K562 (cell line): ENCODE results near the gene HDHD5. TPM values are rescaled to one million over a fixed set of nuclear protein-coding genes. Genes with fewer than 3 reads are reported as not detected.

Experiments used
- ATAC-seq: fragments of 200-7000 bp; cut with Tn5 transposase; 3 replicates; pipeline ENCODE4 v1.9.1; 2020; ENCODE audit warnings: moderate library complexity
- BruUV-seq: library from RNA; stranded (reverse); fragments of 400-500 nt; replicated peaks from 2 replicates; lab custom pipeline; 2021; lab: Mats Ljungman, UMichigan
- CTCF ChIA-PET: fragments of 300-600 bp; formaldehyde crosslinking; extraction: SDS; loops from one replicate; lab custom pipeline; 2021; ENCODE audit warnings: low intra/inter-chr PET ratio; lab: Yijun Ruan, JAX
- POLR2A ChIA-PET: fragments of 300-600, 350-650 bp; sonication (Branson Sonifier 250); formaldehyde crosslinking; extraction: SDS; loops from one replicate; lab custom pipeline; 2021; ENCODE audit warnings: antibody characterized with exemption, inconsistent platforms; lab: Yijun Ruan, JAX
- DNase-seq, 4 experiments: peaks; one replicate each; pipeline versions ENCODE4 v3.0.0 to v3.0.0-alpha.2; 2011 to 2018; ENCODE audit warnings: low spot score in 3 of 4, mixed read lengths in 3 of 4; ENCODE audit errors: extremely low read depth in 1 of 4
- FAIRE-seq: peaks from 2 replicates; lab custom pipeline; 2011; peaks lifted over from hg19 to GRCh38; lab: Jason Lieb, UNC
- H2AFZ ChIP-seq: 2 replicates; pipeline ENCODE4 v1.6.0; 2011; ENCODE audit warnings: low read depth, low read length, control low read depth, inconsistent platforms
- H3K27ac ChIP-seq: fragments of 200-600 bp; 3 replicates; pipeline ENCODE4 v1.8.0; 2011; ENCODE audit warnings: low read depth, mild to moderate bottlenecking, control low read depth, inconsistent platforms, low read length, moderate library complexity, mixed read lengths; ENCODE audit errors: extremely low read depth
- H3K27me3 ChIP-seq, 2 experiments: fragments of 300-600 bp in 1 of 2; 2 replicates in 1 of 2; 3 replicates in 1 of 2; pipeline versions ENCODE4 v1.6.0 to v1.8.0; 2011; ENCODE audit warnings: inconsistent platforms in 2 of 2, low read length in 2 of 2, mild to moderate bottlenecking in 1 of 2, mixed read lengths in 1 of 2, moderate library complexity in 1 of 2; ENCODE audit not compliant: control insufficient read depth in 2 of 2, insufficient read depth in 2 of 2
- H3K36me3 ChIP-seq: fragments of 300-600 bp; 3 replicates; pipeline ENCODE4 v1.8.0; 2011; ENCODE audit warnings: mild to moderate bottlenecking, low read length, inconsistent platforms; ENCODE audit not compliant: control insufficient read depth, insufficient read depth
- H3K4me1 ChIP-seq, 2 experiments: fragments of 200-600 bp in 1 of 2; replicated peaks in 1 of 2; 2 replicates in 1 of 2; 3 replicates in 1 of 2; pipeline versions ENCODE4 v1.5.1 to v1.8.0; 2011; ENCODE audit warnings: inconsistent platforms in 2 of 2, low read length in 2 of 2, mild to moderate bottlenecking in 1 of 2, mixed read lengths in 1 of 2, moderate library complexity in 1 of 2; ENCODE audit not compliant: control insufficient read depth in 2 of 2, insufficient read depth in 2 of 2
- H3K4me2 ChIP-seq: 2 replicates; pipeline ENCODE4 v1.6.1; 2011; ENCODE audit warnings: low read length, control low read depth, inconsistent platforms, mixed read lengths; ENCODE audit not compliant: insufficient read depth
- H3K4me3 ChIP-seq: fragments of 200-600 bp; sonication (generic), shearing (Covaris generic); 2 replicates; pipeline ENCODE4 v1.5.1; 2016; ENCODE audit warnings: control low read depth, inconsistent platforms
- H3K79me2 ChIP-seq: fragments of 200-600 bp; 3 replicates; pipeline ENCODE4 v1.8.0; 2011; ENCODE audit warnings: low read length, inconsistent platforms; ENCODE audit not compliant: control insufficient read depth, insufficient read depth
- H3K9ac ChIP-seq, 2 experiments: 2 replicates each; pipeline versions ENCODE4 v1.6.0 to v1.6.1; 2011; ENCODE audit warnings: low read depth in 2 of 2, low read length in 2 of 2, control low read depth in 1 of 2, inconsistent platforms in 1 of 2, mild to moderate bottlenecking in 1 of 2, mixed read lengths in 1 of 2; ENCODE audit not compliant: insufficient read depth in 1 of 2
- H3K9me1 ChIP-seq: one replicate; pipeline ENCODE4 v1.6.0; 2011; ENCODE audit warnings: inconsistent platforms, mild to moderate bottlenecking, low read length, moderate library complexity; ENCODE audit not compliant: control insufficient read depth, insufficient read depth
- H3K9me3 ChIP-seq: replicated peaks from 2 replicates; pipeline ENCODE4 v1.5.1; 2011; ENCODE audit warnings: low read depth, low read length, inconsistent platforms; ENCODE audit not compliant: control insufficient read depth, insufficient read depth
- H4K20me1 ChIP-seq: replicated peaks from 2 replicates; pipeline ENCODE4 v1.6.1; 2011; ENCODE audit warnings: low read length, inconsistent platforms, mixed read lengths; ENCODE audit not compliant: control insufficient read depth, insufficient read depth
- BCLAF1 ChIP-seq, 2 experiments: fragments of 450-650 bp in 1 of 2; IDR thresholded peaks; 2 replicates each; pipeline ENCODE4 v1.6.1; 2011 to 2017; ENCODE audit warnings: low read depth in 2 of 2, antibody characterized with exemption in 1 of 2, borderline replicate concordance in 1 of 2, low read length in 1 of 2, mild to moderate bottlenecking in 1 of 2, mixed read lengths in 1 of 2; ENCODE audit not compliant: control insufficient read depth in 1 of 2
- BCOR ChIP-seq: fragments of 450-650 bp; IDR thresholded peaks from 2 replicates; pipeline ENCODE4 v1.6.1; 2016
- CREB3L1 ChIP-seq: fragments of 450-650 bp; IDR thresholded peaks from 2 replicates; pipeline ENCODE4 v1.6.1; 2014; ENCODE audit warnings: low read depth, mild to moderate bottlenecking, moderate library complexity, borderline replicate concordance
- DNMT1 ChIP-seq: fragments of 450-650 bp; IDR thresholded peaks from 2 replicates; pipeline ENCODE4 v1.6.1; 2016; ENCODE audit warnings: antibody characterized with exemption, mild to moderate bottlenecking
- GABPB2 ChIP-seq: fragments of 250-450 bp; sonication (Bioruptor Pico); conservative IDR thresholded peaks from 2 replicates; pipeline ENCODE4 v1.5.1; 2021; ENCODE audit warnings: mild to moderate bottlenecking
- PTBP1 ChIP-seq: fragments of 200-400 bp; formaldehyde crosslinking; IDR thresholded peaks from 2 replicates; pipeline ENCODE4 v1.6.1; 2017; ENCODE audit warnings: low read depth, low read length
- THRAP3 ChIP-seq: fragments of 450-650 bp; IDR thresholded peaks from 2 replicates; pipeline ENCODE4 v1.6.1; 2016; ENCODE audit warnings: mild to moderate bottlenecking, inconsistent platforms, borderline replicate concordance
- UBTF ChIP-seq, 2 experiments: IDR thresholded peaks; 2 replicates each; pipeline ENCODE4 v1.6.1; 2012; ENCODE audit warnings: improper control_type of control experiment in 2 of 2, low read depth in 2 of 2, low read length in 2 of 2, borderline replicate concordance in 1 of 2
- ZFPM2 ChIP-seq: fragments of 250-450 bp; sonication (Bioruptor Pico); IDR thresholded peaks from 2 replicates; pipeline ENCODE4 v1.5.1; 2022; ENCODE audit warnings: mild to moderate bottlenecking
- ZNF589 ChIP-seq: fragments of 200-800 bp; sonication (Bioruptor generic); IDR thresholded peaks from 2 replicates; pipeline ENCODE4 v1.6.1; 2016; ENCODE audit warnings: low read depth, missing genetic modification characterization, missing compliant biosample characterization
- ZNF668 ChIP-seq: fragments of 250-450 bp; sonication (Bioruptor Pico); IDR thresholded peaks from 2 replicates; pipeline ENCODE4 v1.8.0; 2022; ENCODE audit warnings: mild to moderate bottlenecking, inconsistent platforms
- ZNF740 ChIP-seq, 3 experiments: fragments of 200-800 bp in 1 of 3; sonication (Bioruptor generic) in 1 of 3; sonication (generic) in 1 of 3; formaldehyde crosslinking in 1 of 3; IDR thresholded peaks; 2 replicates each; pipeline versions ENCODE4 v1.6.1 to v1.8.0; 2016 to 2022; ENCODE audit warnings: mild to moderate bottlenecking in 2 of 3, missing compliant biosample characterization in 2 of 3, missing genetic modification characterization in 2 of 3, missing genetic modification reagents in 1 of 3
- WGBS: fragments of 100-300 bp; shearing (Covaris generic); methylation state at CpG from one replicate; pipeline ENCODE4 v1.1.6; 2016; ENCODE audit warnings: low coverage, mixed read lengths; ENCODE audit not compliant: insufficient coverage; ENCODE audit errors: missing lambda C conversion rate; 5-methylcytosine and 5-hydroxymethylcytosine counted together
- in situ Hi-C: fragments of 300-500 bp; cut with MboI; formaldehyde crosslinking; loops from 4 replicates; pipeline ENCODE4 v1.15.0; 2018; ENCODE audit warnings: inconsistent platforms, mixed read lengths
- intact Hi-C: fragments of 100-400 bp; cut with micrococcal nuclease; formaldehyde crosslinking; loops from 2 replicates; pipeline ENCODE4 v1.14.2; 2022
- polyA plus RNA-seq, 8 experiments: library from polyadenylated mRNA; depleted of rRNA in 4 of 8; stranded (reverse) in 5 of 8; unstranded in 3 of 8; fragments of >200 nt; fragmentation: Nextera tagmentation in 2 of 8; fragmentation: Illumina TruSeq in 1 of 8; extraction: Ambion mirVana in 2 of 8; extraction: Trizol in 1 of 8; gene quantifications; 2 replicates each; pipeline versions ENCODE4 v1.2.1 to v1.2.3, GENCODE V29; 2011 to 2014; ENCODE audit warnings: inconsistent platforms in 1 of 8, missing spikeins in 1 of 8
- total RNA-seq, 7 experiments: library from RNA; depleted of rRNA in 6 of 7; stranded (reverse); fragments of >200 nt in 6 of 7; fragmentation: Illumina TruSeq in 2 of 7; extraction: Trizol in 2 of 7; gene quantifications; 2 replicates each; pipeline versions ENCODE4 v1.2.1 to v1.2.3, GENCODE V29; 2011 to 2021; ENCODE audit warnings: low replicate concordance in 1 of 7

HDHD5 gene
- total and polyA plus RNA-seq, 9 of the 15 experiments (the other 6 are each of a cell fraction or from before 2014, with no cell fraction given) = 1.6 to 36.6 (median 24.2) TPM

GRCh38 chr22:17117400-17117799 lies 41.7 kb downstream of the HDHD5 start:
- H4K20me1 ChIP-seq = peaks cover 17% of the 10 kb centered on the region
- peaks cover 37 to 77% of the 10 kb centered on the region in 2 experiments for H3K27me3 ChIP-seq
- no peaks in the 10 kb centered on the region for H3K9me1 ChIP-seq
- intact Hi-C loops (loop anchor here (5.0 kb wide), 1 partner anchor 385 kb away; no protein-coding TSS in a partner anchor), in situ Hi-C loops (no loop called here)
- no peak overlapping the region for H3K4me3 ChIP-seq
- no peak overlapping the region for H3K9ac ChIP-seq
- no peak overlapping the region for H3K27ac ChIP-seq
- H3K4me1 ChIP-seq = peaks cover 0 to 25% of the 10 kb centered on the region in 2 experiments; a peak in 2 of 5 replicates
- no peak overlapping the region for H2AFZ ChIP-seq
- ATAC-seq (no peak), DNase-seq (no peak), FAIRE-seq (no peak)
- CTCF ChIA-PET = no interaction called here
- no peaks in the 10 kb centered on the region for H3K9me3 ChIP-seq
- H3K79me2 ChIP-seq = no peaks in the 10 kb centered on the region
- POLR2A ChIA-PET = interaction anchor here (0.7 to 1.0 kb wide), 2 partner anchors 11 to 20 kb away, joined by 3 to 4 read pairs; no protein-coding TSS in a partner anchor
- H3K4me2 ChIP-seq = no peak overlapping the region
- no TSS peak for BruUV-seq
- 0% methylated on average over 3 of the region's 3 CpGs for WGBS
- no peaks in the 10 kb centered on the region for H3K36me3 ChIP-seq
- TF ChIP-seq ZNF668 (no peak), ZNF589 (CRISPR knock-in tag) (no peak), BCOR (no peak), DNMT1 (no peak), ZNF740 (CRISPR knock-in tag; IDR thresholded peaks at IDR 0.05) (no peak), ZNF740 (tag; IDR thresholded peaks at IDR 0.05) (no peak), CREB3L1 (no peak), BCLAF1 (IDR thresholded peaks at IDR 0.05; ENCODE audit: borderline replicate concordance in 1 of 2, control insufficient read depth in 1 of 2, low read depth in 2 of 2, low read length in 1 of 2) (no peak), ZFPM2 (CRISPR knock-in tag) (no peak), UBTF (IDR thresholded peaks at IDR 0.05; ENCODE audit: borderline replicate concordance in 1 of 2, low read depth in 2 of 2, low read length in 2 of 2) (no peak), PTBP1 (no peak), GABPB2 (CRISPR knock-in tag) (no peak), THRAP3 (no peak)
